Chondrocyte (in vitro differentiated cells): Measurements from ENCODE around the gene FYN. TPM values are rescaled to one million over a fixed set of nuclear protein-coding genes. Genes with fewer than 3 reads are reported as not detected.
A peak's percentile ranks its signal among the peaks of the same experiment; 100 is the strongest.

Source experiments
- DNase-seq: peaks from one replicate; pipeline ENCODE4 v3.0.0; 2021; ENCODE audit warnings: mixed read lengths, low spot score
- H3K27ac Mint-ChIP-seq: one replicate; pipeline ENCODE4 v1.8.0; 2021; ENCODE audit warnings: mild to moderate bottlenecking, moderate library complexity, mixed read lengths; ENCODE audit not compliant: unreplicated experiment
- H3K27me3 Mint-ChIP-seq: 2 replicates; pipeline ENCODE4 v1.8.0; 2021; ENCODE audit warnings: low read depth, mixed read lengths
- H3K36me3 Mint-ChIP-seq: 2 replicates; pipeline ENCODE4 v1.8.0; 2021; ENCODE audit warnings: low read depth, mixed read lengths
- H3K4me1 Mint-ChIP-seq: 2 replicates; pipeline ENCODE4 v1.8.0; 2021; ENCODE audit warnings: low read depth, mild to moderate bottlenecking, mixed read lengths
- H3K4me3 Mint-ChIP-seq: one replicate; pipeline ENCODE4 v1.8.0; 2021; ENCODE audit warnings: mild to moderate bottlenecking, moderate library complexity, mixed read lengths; ENCODE audit not compliant: unreplicated experiment
- H3K9me3 Mint-ChIP-seq: 2 replicates; pipeline ENCODE4 v1.8.0; 2021; ENCODE audit warnings: low read depth, mixed read lengths
- CTCF ChIP-seq: fragments of 200-600 bp; sonication (generic); IDR thresholded peaks from 2 replicates; pipeline ENCODE4 v1.5.0; 2021; ENCODE audit warnings: antibody characterized with exemption, mild to moderate bottlenecking, moderate library complexity
- total RNA-seq: library from RNA; stranded (reverse); gene quantifications from 3 replicates; pipeline ENCODE4 v1.2.1, GENCODE V29; 2021

The FYN gene
- total RNA-seq, 1 donor from 2014 or later: 109 TPM

- Mint-ChIP-seq H3K27me3 (no peaks in the 10 kb centered on the region), H3K4me1 (peaks cover 35% of the 10 kb centered on the region), H3K27ac (peak overlapping the region; percentile 14), H3K9me3 (no peaks in the 10 kb centered on the region), H3K36me3 (peaks cover 33% of the 10 kb centered on the region), H3K4me3 (no peak overlapping the region)
- no peak for DNase-seq
- no peak for TF ChIP-seq CTCF
Observed at GRCh38 chr6:111686249-111686931, 186.9 kb downstream of the FYN start.

GRCh38 chr6:111685526-111685925 lies 187.7 kb downstream of the FYN start:
- Mint-ChIP-seq H3K27ac (peak overlapping the region; percentile 55), H3K4me3 (no peak overlapping the region)

GRCh38 chr6:111685058-111685457 lies 188.2 kb downstream of the FYN start:
- no peak overlapping the region for H3K27ac Mint-ChIP-seq
- H3K27me3 Mint-ChIP-seq: no peaks in the 10 kb centered on the region
- peaks cover 38% of the 10 kb centered on the region for H3K4me1 Mint-ChIP-seq
- H3K4me3 Mint-ChIP-seq: no peak overlapping the region
- peaks cover 26% of the 10 kb centered on the region for H3K36me3 Mint-ChIP-seq
- DNase-seq: no peak
- H3K9me3 Mint-ChIP-seq: no peaks in the 10 kb centered on the region
- no peak for TF ChIP-seq CTCF

More at GRCh38 chr6:111685526-111685925, 187.7 kb downstream of the FYN start:
- no peak for TF ChIP-seq CTCF
- Mint-ChIP-seq H3K27me3 (no peaks in the 10 kb centered on the region), H3K9me3 (no peaks in the 10 kb centered on the region), H3K4me1 (peaks cover 34% of the 10 kb centered on the region), H3K36me3 (peaks cover 29% of the 10 kb centered on the region)
- DNase-seq: no peak

- H3K4me3 Mint-ChIP-seq: no peak overlapping the region
- no peaks in the 10 kb centered on the region for H3K27me3 Mint-ChIP-seq
- TF ChIP-seq CTCF: no peak
- no peak for DNase-seq
- peak overlapping the region; percentile 35 for H3K27ac Mint-ChIP-seq
- H3K4me1 Mint-ChIP-seq: peaks cover 47% of the 10 kb centered on the region
- peaks cover 20% of the 10 kb centered on the region for H3K36me3 Mint-ChIP-seq
- H3K9me3 Mint-ChIP-seq: no peaks in the 10 kb centered on the region
Observed at GRCh38 chr6:111683749-111684267, 189.4 kb downstream of the FYN start.

GRCh38 chr6:111683157-111683556 lies 190.1 kb downstream of the FYN start:
- Mint-ChIP-seq H3K27me3 (no peaks in the 10 kb centered on the region), H3K4me1 (peaks cover 47% of the 10 kb centered on the region), H3K4me3 (no peak overlapping the region), H3K36me3 (peaks cover 18% of the 10 kb centered on the region), H3K9me3 (no peaks in the 10 kb centered on the region), H3K27ac (no peak overlapping the region)
- TF ChIP-seq CTCF: no peak
- no peak for DNase-seq
